ENCODE results near the gene SIRT4. TPM values are rescaled to one million over a fixed set of nuclear protein-coding genes. Genes with fewer than 3 reads are reported as not detected.
A peak's percentile ranks its signal among the peaks of the same experiment; 100 is the strongest.

Gene SIRT4
- total RNA-seq, 3 donors from 2014 or later, result 0.53 to 3.9 (median 2.8) TPM

DNA sequence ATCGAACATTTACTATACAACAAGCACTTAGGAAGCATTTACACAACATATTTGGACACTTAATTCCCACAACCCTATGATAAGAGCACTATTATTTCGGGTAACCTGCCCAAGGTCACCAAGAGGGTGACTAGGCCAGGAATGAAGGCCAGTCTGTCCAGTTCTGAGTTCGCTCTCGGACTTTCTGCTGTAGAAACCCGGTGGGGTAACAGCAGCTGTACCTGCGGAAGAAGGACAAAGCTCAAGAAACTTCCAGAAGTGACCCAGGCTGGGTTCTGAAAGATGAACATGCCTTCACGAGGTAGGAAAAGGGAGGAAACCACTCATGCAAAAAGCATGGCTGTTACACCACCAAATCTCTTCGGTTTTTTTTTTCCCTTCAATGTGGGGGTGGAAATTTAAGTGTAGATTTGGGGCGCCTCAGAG, 14.7 kb downstream of the SIRT4 start:
- H3K4me1 ChIP-seq (ENCODE audit: low read depth), result peaks cover 8% of the 10 kb centered on the region
- no peaks in the 10 kb centered on the region for H3K9me3 ChIP-seq
- DNase-seq (no peak), ATAC-seq (peak; percentile 1)
- H3K36me3 ChIP-seq (ENCODE audit: low read depth), result peaks cover 4% of the 10 kb centered on the region
- H3K4me3 ChIP-seq, result peak overlapping the region; percentile 28
- TF ChIP-seq, protein P1, sequence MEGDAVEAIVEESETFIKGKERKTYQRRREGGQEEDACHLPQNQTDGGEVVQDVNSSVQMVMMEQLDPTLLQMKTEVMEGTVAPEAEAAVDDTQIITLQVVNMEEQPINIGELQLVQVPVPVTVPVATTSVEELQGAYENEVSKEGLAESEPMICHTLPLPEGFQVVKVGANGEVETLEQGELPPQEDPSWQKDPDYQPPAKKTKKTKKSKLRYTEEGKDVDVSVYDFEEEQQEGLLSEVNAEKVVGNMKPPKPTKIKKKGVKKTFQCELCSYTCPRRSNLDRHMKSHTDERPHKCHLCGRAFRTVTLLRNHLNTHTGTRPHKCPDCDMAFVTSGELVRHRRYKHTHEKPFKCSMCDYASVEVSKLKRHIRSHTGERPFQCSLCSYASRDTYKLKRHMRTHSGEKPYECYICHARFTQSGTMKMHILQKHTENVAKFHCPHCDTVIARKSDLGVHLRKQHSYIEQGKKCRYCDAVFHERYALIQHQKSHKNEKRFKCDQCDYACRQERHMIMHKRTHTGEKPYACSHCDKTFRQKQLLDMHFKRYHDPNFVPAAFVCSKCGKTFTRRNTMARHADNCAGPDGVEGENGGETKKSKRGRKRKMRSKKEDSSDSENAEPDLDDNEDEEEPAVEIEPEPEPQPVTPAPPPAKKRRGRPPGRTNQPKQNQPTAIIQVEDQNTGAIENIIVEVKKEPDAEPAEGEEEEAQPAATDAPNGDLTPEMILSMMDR (IDR thresholded peaks at IDR 0.05), result no peak
- intact Hi-C loops (cut with DNase I, micrococcal nuclease), result no loop called here

DNA sequence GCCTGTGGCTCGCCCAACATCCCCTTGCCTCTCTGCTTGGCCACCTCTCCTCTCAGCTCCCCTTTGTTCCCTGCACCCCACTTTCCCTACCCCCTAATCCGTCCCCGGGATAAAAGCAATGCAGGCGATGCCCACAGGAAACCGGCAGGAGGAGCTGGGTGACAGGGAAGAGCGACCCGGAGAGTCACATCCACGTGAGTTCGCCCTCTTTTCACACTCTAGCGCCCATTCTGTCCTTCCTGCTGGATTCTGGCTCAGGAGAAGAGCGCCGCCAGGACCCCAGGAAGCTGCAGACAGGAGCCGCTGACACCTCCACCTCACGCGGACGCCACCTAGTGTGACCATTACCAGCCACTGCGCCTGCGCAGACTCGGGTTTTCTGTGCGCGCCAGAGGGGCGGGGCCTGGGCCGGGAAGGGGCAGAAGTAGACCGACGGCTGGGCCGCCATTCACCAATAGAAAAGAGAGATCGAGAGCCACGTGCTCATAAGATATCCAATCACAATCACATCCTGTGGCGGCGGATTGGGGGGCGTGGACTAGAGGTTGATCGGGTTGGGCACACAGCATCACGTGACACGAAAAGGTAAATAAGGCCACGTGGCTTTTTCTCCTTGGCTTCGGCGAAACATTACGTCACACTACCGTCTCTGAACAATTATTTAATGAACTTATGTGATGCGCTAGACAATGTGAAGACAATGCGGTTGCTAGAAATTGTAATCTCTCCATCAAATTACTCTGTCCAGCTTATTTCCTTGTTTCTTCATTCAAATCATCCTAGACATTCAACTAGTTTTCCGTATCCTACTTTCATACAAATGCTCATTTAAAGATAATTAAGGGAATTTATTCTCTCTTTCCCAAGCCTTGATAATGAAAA, 15.3 kb downstream of the SIRT4 start:
- ATAC-seq (peak; percentile 97), DNase-seq (peak; percentile 99 to 100 (median 100))
- no peaks in the 10 kb centered on the region for H3K9me3 ChIP-seq
- peaks cover 4% of the 10 kb centered on the region for H3K36me3 ChIP-seq (ENCODE audit: low read depth)
- peak overlapping the region; percentile 28 for H3K4me3 ChIP-seq
- peaks cover 11% of the 10 kb centered on the region for H3K4me1 ChIP-seq (ENCODE audit: low read depth)
- TF ChIP-seq, protein P1 (IDR thresholded peaks at IDR 0.05), result peak; percentile 38
- intact Hi-C loops (cut with DNase I, micrococcal nuclease), result no loop called here

DNA sequence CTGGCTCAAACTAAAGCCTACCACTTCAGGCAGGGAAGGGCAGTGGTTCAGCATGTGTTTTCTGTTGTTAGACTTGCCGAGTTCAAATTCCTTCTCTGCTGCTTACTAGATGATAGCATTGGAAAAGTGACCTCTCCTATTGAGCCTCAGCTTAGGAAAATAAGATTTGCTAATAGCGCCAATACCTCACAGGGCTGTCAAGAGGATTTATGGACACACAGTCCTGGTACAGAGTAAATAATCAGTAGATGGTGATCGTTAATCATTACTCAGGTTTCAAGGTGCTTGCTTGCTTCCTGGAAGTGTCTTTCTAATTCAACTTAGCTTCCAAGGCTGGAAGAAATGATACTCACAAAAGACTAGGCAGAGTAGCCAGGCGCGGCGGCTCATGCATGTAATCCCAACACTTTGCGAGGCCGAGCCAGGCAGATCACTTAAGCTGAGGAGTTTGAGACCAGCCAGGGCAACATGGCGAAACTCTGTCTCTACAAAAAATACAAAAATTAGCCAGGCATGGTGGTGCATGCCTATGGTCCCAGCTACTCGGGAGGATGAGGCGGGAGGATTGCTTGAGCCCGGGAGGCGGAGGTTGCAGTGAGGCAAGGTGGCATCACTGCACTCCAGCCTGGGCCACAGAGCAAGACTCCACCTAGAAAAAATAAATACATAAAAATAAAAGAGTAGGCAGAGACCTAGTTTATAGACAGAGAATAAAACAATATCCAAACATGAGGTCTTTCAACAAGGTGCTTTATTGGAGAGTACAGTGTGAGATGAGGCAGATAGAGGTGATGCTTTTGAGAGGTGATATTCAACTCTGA, 19.5 kb downstream of the SIRT4 start:
- intact Hi-C loops (cut with DNase I, micrococcal nuclease), result no loop called here
- ATAC-seq (peak; percentile 59), DNase-seq (peak in 2 of 3 donors; percentile 43 to 55)
- TF ChIP-seq, protein P1 (IDR thresholded peaks at IDR 0.05), result no peak
- no peaks in the 10 kb centered on the region for H3K9me3 ChIP-seq
- no peak overlapping the region for H3K4me3 ChIP-seq
- H3K36me3 ChIP-seq (ENCODE audit: low read depth), result peaks cover 4% of the 10 kb centered on the region
- H3K4me1 ChIP-seq (ENCODE audit: low read depth), result peaks cover 9% of the 10 kb centered on the region

DNA sequence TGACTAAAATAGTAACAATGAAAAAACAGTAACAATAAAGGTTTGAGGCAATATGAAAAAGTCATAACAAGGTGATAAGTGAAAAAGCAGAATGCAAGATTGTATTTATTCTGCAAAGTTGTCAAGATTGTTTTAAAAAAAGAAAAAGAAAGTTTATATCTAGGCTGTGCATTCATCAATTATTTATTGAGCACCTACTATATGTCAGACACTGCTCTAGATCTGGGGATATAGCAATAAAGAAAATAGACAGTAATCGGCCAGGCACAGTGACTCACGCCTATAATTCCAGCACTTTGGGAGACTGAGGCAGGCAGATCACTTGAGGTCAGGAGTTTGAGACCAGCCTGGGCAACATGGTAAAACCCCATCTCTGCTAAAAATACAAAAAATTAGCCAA, 21.7 kb downstream of the SIRT4 start:
- TF ChIP-seq, protein P1 (IDR thresholded peaks at IDR 0.05), result no peak
- intact Hi-C loops (cut with DNase I, micrococcal nuclease), result no loop called here
- H3K4me3 ChIP-seq, result no peak overlapping the region
- ATAC-seq (no peak), DNase-seq (no peak)
- no peaks in the 10 kb centered on the region for H3K9me3 ChIP-seq
- H3K36me3 ChIP-seq (ENCODE audit: low read depth), result no peaks in the 10 kb centered on the region
- H3K4me1 ChIP-seq (ENCODE audit: low read depth), result peaks cover 3% of the 10 kb centered on the region

DNA sequence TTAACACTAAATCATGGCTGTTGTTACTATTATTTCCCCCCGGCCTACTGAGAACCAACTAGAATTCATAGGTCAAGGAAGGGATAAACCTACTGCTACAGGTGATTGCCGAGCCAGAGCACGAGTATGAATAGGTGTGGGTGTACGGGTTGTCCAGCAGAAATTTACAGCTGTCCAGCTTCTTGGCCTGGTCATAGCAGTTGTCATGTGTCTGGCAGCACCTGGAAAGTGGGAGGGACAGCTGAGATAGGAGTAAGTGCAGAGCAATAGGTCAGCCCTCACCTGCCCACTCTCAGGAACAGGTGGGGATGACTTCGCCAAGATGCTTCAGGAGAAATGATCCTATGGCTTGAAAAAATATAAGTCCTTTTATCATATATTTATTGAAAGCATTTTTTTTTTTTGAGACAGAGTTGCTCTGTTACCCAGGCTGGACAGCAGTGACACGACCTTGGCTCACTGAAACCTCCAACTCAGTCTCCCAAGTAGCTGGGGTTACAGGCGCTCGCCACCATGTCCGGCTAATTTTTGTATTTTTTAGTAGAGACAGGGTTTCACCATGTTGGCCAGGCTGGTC, 22.8 kb downstream of the SIRT4 start:
- no peak for DNase-seq
- H3K9me3 ChIP-seq, result no peaks in the 10 kb centered on the region
- no peak overlapping the region for H3K4me3 ChIP-seq
- TF ChIP-seq, protein P1 (IDR thresholded peaks at IDR 0.05), result no peak
- no peak for ATAC-seq
- intact Hi-C loops (cut with DNase I, micrococcal nuclease), result no loop called here
- peaks cover 3% of the 10 kb centered on the region for H3K4me1 ChIP-seq (ENCODE audit: low read depth)
- H3K36me3 ChIP-seq (ENCODE audit: low read depth), result no peaks in the 10 kb centered on the region
